GM21367 (cell line): ENCODE measurements around the gene TENM4.

ENCODE experiments used
- ATAC-seq: cut with Tn5 transposase; IDR thresholded peaks from one replicate; pipeline ENCODE4 v1.9.1; 2021; ENCODE audit not compliant: unreplicated experiment

The TENM4 gene

DNA sequence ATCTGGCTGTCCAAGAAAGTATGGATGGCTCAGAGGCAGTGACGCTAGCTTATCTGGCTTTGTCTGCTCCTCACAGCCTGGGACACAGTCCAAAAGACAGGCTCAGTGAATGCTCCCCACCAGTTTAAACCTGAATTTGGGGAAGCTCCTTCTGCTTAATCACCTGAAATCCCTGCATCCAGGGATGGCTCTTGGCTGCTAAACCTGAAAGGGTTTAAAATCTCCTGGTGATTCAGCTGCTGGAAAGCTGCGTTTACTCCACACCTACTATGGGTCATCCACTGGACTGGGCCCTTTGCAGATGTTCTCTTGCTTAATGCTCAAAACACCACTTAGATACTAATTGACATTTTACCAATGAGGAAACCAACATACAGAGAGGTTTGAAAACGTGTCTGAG lies 564.2 kb downstream of the TENM4 start:
- ATAC-seq: no peak

DNA sequence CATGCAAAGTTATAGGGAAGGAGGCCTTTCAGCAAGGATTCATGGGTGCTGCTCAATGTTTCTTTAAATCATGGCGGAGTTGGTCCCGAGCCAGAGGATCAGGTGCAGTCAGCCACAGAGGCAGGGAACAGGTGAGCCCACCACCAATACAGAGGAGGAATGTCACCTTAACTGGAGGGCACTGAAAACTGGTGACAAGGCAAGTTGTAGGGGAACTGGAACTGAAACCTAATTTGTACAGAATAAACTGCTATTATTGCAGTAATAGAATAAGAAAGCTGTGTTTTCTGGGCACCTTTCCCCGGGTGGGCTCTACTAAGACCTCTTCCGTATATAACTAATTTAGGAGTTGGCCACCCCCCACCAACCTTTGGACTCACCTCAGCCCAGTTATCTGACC lies 570.2 kb downstream of the TENM4 start:
- no peak for ATAC-seq

DNA sequence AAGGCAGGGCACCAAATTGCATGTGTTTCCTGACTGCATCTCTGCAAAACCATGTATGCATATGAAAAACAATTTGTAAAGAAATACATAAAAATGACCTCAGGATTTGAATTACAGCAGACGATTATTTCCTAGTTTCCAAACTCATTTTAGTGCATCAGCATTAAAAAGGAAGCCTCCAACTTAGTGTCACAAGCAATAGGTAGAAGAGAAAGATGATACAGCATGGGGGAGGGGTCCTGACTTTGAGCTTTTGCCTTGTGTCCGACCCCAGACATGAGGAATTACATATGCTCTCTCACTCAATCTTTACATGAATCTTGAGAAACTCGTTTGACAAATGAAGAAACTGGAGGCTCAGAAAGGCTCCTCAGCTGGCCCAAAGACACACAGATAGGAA lies 571.5 kb downstream of the TENM4 start:
- no peak for ATAC-seq

DNA sequence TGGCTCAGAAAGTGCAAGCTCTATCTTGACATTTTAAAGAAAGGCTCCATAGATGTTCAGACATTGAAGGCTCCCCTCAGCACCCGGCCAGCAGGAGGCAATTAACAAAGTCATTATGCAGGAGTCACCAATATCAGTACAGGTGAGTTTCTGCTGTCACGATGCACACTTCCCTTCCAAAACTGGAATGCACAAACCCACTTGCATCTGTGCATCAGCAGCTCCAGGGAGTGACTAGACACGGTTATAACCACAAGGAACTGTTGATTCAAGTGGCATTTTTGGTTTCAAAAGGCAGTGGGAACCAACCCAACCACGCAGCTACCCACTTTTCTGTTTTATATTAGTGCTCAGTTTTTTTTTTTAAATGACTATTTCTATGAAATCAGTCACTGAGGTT lies 572.3 kb downstream of the TENM4 start:
- no peak for ATAC-seq

DNA sequence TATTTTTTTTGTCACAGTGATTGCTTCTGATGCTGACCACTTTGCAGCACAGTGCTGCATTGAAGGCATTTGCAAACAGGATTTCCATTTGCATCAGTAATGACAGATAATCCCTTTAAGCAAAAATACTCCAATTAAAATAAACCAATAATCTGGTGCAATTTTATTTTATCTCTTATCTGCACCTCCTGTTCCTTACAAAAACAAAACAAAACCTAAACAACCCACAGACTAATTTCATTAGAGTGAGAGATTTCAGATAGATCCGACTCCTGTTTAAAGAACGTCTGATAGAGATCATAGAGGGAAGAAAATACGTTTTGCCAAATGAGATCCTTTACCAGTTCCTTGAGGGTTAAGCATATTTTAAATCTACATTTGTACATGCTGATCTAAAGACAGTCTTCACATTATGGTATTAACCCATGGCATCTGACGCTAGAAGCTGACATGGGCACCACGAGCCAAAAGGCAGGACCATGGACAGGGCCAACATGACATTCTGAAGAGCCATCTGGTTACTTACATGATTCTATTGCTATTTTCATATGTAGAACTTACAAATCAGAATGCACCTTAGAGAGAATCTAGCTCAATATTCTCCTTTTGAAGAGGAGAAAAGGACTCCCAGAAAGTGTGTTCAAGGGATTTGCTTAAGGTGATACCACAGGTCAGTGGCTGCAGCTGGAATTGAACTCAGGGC lies 580.0 kb downstream of the TENM4 start:
- ATAC-seq: no peak

DNA sequence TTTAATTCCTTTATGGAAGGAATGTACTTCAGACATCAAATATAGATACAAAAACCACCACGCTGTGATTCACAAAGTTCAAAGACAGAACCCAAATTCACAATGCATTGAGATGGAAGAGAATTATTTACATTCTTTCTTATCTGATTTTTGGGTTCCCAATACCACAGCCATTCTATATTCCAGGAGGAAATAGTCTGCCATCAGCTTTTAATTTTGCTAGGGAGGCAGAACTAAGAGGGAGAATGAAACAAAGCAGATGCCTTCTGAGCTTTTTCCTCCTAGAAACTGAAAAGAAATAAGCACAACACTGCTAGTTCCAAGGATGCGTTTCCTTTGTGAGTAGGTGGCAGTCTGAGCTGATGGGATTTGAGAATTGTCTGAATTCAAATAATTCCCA lies 583.1 kb downstream of the TENM4 start:
- ATAC-seq: no peak

DNA sequence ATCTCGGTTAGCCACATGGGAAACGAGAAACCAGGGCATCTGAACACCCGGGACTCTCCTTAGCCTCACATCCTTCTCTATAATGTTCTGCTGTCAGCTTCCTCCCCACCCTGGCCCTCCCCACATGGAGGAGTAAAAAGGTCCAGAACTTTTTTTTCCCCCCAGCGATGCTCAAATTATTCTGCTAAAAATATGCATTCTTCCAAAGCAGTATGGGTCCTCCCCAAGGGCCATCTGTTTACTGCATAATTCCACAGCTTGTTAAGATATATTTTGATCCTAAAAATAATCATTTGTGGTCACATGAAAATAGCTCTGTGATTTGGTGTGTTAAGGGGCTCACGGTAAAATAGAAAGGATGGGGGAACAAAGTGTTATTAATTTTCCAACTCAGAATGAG lies 584.6 kb downstream of the TENM4 start:
- ATAC-seq: no peak

DNA sequence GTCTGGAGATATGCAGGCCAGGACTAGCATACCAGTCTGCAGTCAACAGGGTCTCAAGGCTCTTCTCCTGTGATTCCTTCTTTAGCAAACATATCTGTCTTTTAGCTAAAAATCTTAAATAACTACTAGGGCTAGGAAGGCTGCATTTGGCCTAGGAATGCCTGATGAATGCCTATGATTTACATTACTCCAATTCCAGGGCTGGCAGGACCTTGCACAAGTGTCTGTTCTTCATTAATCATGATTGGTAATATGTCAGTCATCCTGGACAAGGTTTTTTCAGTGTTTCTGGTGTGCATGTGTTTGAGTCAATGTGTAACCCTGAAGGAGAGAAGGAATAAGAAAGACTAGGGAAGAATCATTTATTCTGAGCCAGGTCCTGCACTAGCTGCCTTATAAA lies 585.7 kb downstream of the TENM4 start:
- ATAC-seq: no peak

DNA sequence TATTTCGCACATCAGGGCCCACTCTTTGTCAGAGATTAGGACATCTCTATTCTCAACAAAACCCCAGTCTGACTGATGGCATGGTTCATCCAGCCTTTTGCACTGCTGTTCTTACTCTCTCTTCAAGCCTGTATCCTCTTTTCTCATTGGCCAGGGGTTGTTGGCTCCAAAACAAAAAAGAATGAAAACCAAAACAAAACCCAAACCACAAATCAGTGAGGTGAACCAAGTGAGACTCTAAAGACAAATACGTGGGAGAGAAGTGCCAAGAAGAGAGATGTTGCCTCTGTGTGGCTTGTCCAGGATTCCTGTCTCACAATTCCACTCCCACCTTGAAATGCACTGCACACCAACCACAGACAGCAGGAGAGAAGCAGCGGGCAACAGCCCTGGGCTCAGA lies 587.3 kb downstream of the TENM4 start:
- ATAC-seq: no peak

DNA sequence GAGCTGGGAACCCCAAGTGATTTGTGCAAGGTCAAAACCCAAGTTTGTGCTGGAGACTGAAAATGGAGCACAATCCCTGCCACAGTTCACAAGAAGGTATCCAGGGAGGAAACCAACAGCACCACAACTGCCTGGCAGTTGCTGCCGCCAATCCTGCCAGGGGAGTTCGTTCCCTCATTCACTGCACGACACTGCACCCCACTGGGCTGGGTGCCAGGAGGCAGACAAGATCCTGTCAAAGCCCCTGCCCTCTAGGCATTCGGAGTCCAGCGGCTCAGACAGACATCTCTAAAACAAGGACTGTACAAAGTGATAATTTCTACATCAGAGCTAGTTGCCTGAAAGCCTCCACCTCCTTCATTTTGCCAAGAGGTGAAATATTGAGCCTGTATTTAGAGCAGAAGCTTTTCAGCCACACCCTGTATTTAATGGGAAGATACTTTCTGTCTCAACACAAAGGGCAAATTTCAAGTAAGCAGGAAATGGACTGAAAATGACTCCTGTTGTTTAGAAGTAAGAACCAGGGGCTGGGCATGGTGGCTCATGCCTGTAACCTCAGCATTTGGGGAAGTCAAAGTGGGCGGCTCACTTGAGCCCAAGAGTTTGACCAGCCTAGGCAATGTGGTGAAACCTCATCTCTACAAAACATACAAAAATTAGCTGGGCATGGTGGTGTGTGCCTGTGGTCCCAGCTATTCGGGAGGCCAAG lies 588.8 kb downstream of the TENM4 start:
- no peak for ATAC-seq

DNA sequence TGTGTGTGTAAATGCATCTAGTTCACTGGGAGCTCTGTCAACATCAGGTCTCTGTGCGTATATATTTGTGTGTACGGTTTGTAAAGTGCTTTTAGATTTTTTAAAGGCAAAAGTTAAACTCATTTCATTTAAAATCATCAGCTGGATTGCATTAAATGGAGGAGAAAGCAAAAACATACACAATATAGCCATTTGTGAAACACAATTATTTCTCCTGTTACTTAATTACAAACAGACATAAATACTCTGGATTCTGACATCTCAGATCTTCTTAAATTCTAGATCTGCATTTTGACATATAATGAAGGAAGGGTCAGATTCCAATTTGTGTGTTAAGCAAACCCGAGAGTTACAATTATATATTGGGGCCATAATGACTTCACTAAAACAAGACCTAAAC lies 590.8 kb downstream of the TENM4 start:
- ATAC-seq: no peak

DNA sequence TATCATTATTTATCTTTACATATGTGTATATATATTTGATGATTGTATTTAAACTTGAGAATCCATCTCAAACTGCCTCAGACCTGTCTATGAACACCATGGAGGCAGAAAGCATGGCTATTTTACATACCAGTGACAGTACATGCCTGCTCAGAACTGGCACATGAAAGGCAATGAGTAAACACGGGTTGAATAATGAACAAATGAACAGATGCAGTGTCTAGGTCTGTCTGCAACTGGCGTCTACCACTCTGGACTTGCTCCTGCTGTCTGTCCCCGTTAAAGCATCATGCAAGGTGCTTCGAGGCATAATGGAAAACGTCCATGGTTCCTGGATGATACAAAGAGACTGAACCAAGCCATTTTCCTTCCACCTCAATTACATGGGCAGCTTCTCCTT lies 594.6 kb downstream of the TENM4 start:
- ATAC-seq: no peak

DNA sequence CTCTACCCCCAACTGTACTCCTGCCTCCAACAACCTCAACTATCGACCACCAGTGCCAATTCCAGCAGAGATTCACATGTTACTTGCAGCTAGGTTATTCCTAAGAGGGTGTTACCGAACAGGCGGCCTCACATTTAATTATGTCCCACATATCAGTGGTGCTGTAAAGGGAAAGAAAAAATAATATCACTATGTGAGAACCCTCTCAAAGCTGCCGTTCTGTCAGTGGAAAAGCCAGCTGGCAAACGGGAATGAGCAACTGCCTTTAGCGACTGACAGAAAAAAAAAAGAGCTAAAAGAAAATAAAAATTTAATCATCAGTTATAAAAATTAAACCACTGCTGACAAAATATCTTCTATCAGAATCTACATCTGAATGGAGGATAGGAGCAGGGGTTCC lies 595.3 kb downstream of the TENM4 start:
- no peak for ATAC-seq

DNA sequence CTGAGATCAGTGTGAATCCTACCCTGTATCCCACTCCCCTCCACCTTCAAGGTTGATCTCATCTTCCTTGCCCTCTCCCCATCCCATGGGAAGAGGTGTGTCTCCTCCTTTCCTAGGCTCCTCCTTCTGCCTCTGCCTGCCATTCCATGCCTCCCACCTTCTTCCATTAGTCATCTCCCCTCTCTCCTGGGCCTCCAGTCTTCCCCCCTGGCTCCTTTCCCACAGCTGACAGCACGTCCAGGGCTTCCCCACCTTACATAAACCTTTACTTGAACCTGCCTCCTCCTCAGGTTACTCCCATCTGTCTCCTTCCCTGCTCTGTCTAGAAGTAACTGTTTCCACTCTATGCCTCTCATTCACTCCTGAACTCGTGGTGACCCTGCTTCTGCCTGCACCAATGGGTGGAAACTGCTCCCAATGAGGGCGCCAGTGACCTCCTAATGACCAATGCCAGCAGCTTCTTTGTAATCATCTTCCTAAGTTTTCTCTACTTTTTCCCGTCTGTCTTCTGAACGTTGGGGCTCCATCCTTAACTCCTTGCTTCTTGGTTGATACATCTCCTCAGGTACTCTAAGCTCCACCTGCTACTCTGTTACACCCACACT lies 599.3 kb downstream of the TENM4 start:
- ATAC-seq: no peak

DNA sequence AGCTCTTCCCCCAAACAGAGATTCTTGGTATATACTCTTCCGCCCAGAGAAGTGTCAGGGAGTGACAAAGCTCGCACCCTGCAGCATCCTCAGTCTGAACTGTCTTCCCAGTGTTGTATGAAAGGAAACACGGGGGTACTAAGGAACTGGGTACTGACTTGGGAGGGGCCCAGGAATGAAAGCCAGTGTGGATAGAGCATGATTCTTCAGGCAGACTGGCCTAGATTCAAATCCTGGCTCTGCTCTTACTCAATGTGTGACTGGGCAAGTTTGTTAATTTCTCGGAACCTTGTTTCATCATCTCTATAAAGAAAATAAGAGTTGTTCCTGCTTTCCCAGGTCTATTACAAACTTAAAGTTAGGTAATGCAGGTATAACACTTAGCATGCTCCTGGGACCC lies 600.2 kb downstream of the TENM4 start:
- ATAC-seq: no peak

DNA sequence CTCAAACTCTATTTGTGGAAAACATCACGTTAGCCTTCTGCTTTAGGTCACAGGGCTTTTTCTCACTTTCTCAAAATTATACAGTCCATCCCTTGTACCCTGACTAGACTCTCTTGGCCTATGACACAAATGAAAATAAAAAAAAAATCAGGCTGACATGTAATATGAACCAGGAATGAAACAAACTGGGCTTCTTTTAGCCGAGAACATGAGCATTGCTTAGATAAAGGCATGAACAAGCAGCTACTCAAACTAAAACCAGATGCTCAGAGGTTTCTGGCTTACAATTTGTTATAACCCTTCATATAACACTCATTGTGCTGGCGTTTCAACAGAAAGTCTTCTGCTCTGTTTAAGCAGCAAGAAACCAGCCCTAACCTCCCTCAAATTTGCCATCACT lies 600.6 kb downstream of the TENM4 start:
- ATAC-seq: no peak

DNA sequence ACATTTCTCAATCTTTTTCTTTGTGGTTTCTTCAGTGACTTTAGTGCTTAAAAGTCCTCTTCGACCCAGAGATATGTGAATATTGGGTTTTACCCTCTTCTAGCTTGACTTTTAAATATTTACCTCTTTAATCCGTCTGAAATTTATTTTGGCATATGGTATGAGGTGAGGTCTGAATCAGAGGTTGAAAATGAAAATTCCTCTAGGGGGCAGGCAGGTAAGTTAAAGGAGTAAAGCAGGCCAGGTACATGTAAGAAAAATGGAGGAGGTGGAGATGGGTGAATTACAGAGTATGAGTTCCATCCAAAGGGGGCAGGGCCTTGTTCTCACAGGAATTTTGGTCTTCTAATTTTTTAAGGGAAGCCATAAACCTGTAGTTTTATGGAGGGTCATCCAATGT lies 602.4 kb downstream of the TENM4 start:
- no peak for ATAC-seq

DNA sequence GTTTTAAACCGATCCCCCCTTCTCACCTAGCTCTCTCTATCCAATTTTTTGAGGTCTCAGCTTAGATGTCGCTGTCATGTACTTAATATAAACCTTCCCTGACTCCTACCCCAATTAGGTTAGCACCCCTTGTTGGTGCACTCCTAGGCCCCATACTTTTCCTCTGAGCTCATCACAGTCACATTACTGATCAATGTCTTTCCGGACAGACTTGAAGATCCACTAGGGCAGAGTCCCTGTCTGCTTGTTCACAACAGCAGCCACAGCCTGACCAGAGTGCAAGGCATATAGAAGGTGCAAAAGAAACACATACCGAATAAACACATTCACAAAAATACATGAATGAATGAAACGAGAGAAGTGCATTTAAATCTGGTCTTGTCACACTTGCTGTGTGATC lies 605.2 kb downstream of the TENM4 start:
- ATAC-seq: no peak

DNA sequence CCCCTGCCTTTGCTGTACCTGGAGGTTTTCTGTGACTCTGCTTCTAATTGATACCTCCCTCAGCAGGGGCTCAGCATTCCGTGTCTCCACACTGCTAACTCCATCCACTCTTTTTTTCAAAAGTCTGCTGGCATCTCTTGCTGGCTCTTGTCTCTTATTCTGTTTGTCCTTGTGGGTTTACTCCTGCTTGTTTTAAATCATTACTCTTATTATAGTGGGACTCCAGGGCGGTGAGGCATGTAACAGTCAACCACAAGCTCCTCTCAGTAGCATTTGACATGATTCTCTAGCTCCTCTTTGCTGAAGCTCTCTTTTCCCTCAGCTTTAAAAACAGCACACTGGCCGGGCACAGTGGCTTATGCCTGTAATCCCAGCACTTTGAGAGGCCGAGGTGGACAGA lies 605.9 kb downstream of the TENM4 start:
- no peak for ATAC-seq

DNA sequence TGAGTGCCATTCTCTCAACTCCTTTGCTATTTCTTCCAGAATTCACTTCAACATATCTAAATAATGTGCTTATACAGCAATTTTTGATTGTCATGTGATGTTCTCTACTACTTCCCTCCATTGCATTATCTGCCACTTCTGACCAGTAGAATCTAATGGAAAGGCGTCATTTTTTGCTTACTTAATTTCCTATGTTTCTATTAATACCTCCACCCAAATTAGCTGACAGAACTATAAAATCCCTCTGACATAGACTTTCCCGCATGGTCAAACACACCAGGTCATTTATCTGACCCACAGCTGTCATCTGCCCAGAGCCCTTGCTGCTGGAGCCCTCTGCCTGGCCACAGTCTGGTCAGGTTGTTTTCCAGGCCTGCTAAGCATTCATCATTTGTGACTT lies 607.6 kb downstream of the TENM4 start:
- no peak for ATAC-seq

DNA sequence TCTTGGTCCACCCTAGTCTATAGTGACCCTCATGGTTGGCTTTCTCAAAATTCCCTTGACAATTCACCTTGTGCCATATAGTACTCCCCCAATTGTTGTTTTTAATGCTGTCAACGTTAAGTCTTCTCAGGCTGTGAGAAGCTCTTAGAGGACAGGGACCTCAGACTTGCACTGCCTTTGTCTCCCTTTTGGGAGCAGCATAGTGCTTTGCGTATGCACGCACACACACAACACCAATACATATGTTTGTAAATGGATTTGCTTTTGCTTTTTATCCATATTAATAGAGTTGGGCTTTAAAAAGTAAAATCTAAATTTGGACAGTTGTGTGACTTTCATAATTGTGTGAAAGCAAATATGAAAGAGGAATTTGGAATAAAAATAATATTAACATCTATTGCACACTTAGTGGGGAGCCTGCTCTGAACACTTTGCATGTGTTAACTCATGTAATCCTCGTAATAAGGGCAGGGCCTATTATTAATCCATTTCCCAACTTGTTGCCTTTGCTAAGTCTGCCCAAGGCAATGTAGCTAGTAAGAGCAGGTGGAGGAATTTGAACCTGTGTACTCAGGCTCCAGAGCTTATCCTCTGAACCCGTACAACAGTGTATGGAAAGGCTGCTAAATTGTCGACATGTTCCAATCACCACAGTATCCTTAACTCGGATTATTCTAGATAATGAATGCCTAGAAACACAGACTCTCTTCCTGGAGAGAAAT lies 608.4 kb downstream of the TENM4 start:
- ATAC-seq: no peak

DNA sequence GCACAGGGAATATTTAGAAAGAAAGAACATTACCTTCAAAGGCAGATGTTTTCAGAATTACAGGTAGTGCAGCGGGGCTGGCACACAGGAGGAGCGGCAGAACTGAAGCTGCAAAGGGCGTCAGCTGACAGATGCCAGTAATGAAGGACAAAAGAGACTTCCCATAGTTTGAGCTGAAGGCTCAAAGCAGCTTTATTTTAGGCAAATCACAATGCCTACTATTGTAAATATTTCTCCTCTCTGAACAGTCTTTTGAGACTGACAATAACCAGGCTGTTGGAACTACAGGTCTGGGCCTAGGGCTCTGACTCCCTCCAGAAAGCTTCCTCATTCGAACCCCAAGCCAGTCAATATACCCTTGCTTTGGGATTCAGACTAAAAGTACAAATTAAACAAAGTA lies 609.3 kb downstream of the TENM4 start:
- ATAC-seq: no peak
